ENCODE results near the gene TASP1.

GRCh38 chr20:13457487-13457886 lies 181.2 kb downstream of the TASP1 start:
- TF ChIP-seq CTCF (IDR thresholded peaks at IDR 0.05 in 4 of 5, conservative IDR thresholded peaks at IDR 0.05 in 1 of 5) (no peak), POLR2A (IDR thresholded peaks at IDR 0.05) (no peak)

Measured in gastrocnemius medialis (tissue), 4 donors.